GM12873 (cell line): ENCODE results near the gene RABEP2.

Experiments used
- TF ChIP-seq, protein P1 (sequence below): IDR thresholded peaks from 2 replicates; pipeline ENCODE4 v1.5.1; 2012; ENCODE audit warnings: low read depth, mild to moderate bottlenecking, moderate library complexity, low read length, control low read depth; ENCODE audit not compliant: insufficient read depth; ENCODE audit errors: missing control alignments

Gene RABEP2

DNA sequence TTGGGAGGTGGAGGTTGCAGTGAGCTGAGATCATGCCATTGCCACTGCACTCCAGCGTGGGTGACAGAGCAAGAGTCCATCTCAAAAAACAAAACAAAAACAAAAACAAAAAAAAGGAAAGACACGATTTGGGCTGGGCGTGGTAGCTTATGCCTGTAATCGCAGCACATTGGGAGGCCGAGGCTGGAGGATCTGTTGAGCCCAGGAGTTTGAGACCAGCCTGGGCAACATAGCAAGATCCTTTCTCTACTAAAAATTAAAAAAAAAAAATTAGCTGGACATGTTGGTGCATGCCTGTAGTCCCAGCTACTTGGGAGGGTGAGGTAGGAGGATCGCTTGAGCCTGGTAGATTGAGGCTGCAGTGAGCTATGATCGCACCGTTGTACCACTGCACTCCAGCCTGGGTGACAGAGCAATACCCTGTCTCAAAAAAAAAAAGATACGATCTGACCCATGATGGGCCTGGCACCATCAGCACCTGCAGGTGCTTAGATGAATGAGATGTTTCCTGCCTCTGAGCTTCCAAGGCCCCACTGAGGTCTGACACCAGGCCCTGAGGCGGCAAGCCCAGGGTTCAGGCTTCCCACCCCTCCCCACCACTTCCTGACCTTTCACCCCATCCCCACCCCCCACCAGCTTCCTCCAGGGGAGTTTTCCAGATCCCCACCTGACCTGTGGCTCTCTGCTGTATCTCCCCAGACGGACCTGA lies 25.0 kb downstream of the RABEP2 start:
- TF ChIP-seq, protein P1, sequence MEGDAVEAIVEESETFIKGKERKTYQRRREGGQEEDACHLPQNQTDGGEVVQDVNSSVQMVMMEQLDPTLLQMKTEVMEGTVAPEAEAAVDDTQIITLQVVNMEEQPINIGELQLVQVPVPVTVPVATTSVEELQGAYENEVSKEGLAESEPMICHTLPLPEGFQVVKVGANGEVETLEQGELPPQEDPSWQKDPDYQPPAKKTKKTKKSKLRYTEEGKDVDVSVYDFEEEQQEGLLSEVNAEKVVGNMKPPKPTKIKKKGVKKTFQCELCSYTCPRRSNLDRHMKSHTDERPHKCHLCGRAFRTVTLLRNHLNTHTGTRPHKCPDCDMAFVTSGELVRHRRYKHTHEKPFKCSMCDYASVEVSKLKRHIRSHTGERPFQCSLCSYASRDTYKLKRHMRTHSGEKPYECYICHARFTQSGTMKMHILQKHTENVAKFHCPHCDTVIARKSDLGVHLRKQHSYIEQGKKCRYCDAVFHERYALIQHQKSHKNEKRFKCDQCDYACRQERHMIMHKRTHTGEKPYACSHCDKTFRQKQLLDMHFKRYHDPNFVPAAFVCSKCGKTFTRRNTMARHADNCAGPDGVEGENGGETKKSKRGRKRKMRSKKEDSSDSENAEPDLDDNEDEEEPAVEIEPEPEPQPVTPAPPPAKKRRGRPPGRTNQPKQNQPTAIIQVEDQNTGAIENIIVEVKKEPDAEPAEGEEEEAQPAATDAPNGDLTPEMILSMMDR = no peak

DNA sequence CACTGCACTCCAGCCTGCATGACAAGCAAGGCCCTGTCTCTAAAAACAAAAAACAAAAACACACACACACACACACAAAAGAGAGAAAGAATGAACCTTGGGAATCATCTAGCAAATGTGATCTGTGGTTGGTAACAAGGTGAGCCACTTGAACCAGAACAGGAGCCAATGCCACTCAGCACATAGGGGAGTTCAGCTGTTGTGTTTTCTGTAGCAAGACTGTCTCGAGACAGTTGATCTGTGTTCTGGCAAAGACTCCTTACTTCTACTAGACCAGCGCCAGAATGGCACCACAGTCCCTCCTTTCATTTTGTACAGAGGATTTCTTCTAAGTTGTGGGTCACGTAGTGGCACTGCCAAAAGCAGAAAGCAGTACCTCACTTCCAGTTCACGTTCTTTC lies 26.1 kb downstream of the RABEP2 start:
- TF ChIP-seq, protein P1 = no peak

DNA sequence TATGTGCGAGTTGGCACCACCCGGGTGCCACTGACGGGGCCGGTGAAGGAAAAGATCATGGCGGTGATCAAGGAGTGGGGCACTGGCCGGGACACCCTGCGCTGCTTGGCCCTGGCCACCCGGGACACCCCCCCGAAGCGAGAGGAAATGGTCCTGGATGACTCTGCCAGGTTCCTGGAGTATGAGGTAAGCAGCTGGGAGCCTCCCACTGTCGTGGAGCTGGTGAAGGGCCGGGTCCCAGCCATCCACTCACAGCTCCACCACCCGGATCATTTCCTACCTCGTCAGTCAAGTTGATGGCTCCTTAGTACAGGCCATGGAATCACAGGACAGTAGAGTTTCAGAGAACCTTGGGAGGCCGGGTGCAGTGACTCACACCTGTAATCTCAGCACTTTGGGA lies 26.8 kb downstream of the RABEP2 start:
- TF ChIP-seq, protein P1 = no peak

DNA sequence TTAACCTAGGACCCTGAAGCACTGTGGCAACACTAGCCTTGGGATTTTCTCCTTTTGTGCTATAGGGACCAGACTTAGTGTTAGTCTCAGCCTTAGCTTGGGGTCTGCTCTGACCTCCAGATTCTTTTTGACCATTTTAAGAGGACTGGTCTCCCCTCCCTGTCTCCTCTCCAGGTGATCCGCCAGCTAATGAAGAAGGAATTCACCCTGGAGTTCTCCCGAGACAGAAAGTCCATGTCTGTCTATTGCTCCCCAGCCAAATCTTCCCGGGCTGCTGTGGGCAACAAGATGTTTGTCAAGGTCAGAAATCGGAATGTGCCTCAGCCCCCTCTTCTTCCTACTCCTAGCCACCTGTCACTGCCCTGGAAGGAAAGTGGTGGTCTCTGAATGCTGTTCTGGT lies 27.2 kb downstream of the RABEP2 start:
- TF ChIP-seq, protein P1 = no peak

DNA sequence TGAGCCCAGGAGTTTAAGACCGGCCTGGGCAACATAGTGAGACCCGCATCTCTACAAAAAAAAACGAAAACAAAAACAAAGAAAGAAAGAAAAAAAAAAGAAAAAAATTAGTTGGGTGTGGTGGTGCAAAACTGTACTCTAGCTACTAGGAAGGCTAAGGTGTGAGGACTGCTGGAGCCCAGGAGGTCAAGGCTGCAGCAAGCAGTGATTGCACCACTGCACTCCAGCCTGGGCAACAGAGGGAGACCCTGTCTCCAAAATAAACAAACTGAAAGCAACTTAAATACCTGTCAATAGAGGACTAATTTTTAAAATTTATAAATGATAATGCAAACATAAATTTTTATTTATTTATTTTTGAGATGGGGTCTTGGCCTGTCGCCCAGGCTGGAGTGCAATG lies 29.4 kb downstream of the RABEP2 start:
- TF ChIP-seq, protein P1 = no peak

DNA sequence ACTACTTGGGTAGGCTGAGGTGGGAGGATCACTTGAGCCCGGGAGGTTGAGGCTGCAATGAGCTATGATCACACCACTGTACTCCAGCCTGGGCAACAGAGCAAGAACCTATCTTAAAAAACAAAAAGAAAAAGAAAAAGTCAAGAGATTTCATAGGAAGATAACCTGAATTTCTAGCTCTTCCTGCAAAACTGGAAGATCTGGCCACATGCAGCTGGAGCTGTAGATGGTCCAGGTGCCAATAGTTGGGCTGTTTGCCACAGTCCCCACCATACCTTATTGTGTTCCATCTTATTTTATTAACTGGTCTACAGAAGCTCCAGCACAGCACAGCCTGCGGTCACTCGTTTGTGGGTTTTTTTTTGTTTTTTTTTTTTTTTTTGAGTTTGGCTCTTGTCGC lies 31.7 kb downstream of the RABEP2 start:
- TF ChIP-seq, protein P1 = no peak

DNA sequence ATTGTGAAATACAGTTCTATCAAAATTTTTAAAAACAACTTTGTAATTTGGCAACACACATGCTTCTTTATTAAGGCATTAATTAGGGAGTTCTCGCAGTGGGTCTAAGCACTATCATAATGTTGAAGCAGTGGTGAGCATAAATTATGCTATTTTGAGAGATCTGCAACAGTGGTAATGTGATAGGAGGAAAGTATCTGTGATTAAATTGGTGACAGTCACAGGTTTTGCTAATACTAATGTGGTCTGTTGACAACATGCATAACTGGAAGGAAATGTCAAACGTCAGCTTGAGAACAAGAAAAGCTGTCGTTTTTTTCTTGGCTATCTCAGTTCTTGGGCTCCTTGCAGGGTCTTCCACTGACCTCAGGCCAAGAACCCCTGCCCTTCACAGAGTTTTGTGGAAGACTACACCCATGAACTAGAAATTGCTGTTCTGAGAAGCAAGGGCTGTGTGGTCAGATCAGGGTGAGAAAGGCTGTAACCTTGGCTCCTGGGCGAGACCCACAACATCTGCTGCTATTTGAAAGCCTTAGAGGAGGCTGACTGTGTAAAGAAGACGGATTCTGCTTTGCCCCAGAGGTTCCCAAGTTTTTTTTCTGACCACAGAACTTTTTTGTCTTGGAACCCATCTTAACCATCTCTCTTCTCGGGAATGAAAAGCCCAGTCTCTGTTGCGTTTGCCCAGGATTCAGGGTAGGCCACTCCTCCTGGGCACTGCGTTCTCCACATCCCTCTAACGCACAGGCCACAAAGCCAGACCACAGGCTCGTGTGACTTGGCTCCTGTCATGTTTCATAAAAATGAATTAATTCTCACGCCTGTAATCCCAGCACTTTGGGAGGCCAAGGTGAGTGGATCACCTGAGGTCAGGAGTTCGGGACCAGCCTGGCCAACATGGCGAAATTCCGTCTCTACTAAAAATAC lies 32.8 kb downstream of the RABEP2 start:
- TF ChIP-seq, protein P1 = no peak
